Measurements from ENCODE around the gene MMD2.
A peak's percentile ranks its signal among the peaks of the same experiment; 100 is the strongest.

Gene MMD2

DNA sequence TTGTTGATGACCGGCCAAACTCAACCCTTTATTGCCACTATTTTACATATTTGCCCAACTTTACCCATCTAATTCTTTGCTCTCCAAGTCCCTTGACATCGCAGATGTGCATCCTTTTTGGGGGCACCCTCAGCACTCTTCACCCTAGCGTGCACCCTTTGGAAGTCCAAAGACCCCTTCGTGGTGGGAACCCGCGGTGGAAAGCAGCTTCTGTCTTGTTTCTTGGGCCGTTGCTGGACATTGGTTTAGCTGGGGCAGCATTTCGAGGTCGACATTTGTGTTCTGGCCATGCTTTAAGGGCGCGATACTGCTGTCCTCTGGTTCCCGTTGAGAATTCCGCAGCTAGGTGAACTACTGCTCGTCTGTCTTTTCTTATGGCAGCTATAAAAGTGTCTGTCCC is 96.8 kb downstream of the MMD2 start:
- Mint-ChIP-seq H3K27me3 (peaks cover 45 to 57% of the 10 kb centered on the region in 2 donors), H3K36me3 (ENCODE audit: insufficient read depth) (no peaks in the 10 kb centered on the region), H3K4me1 (ENCODE audit: low read depth in 2 of 2) (peaks cover 4% of the 10 kb centered on the region in 2 donors), H3K4me3 (peak overlapping the region; percentile 56 to 65), H3K27ac (peak overlapping the region; percentile 45 to 53), H3K9me3 (no peaks in the 10 kb centered on the region)
- DNase-seq (no peak), ATAC-seq (replicated peaks) (no peak)

- ATAC-seq (replicated peaks) (peak; percentile 94), DNase-seq (peak; percentile 20 to 39 (median 39))
- Mint-ChIP-seq H3K36me3 (ENCODE audit: insufficient read depth) (no peaks in the 10 kb centered on the region), H3K4me1 (ENCODE audit: low read depth in 2 of 2) (peaks cover 4 to 5% of the 10 kb centered on the region in 2 donors), H3K27ac (peak within 1 kb of the TSS; percentile 45 to 53), H3K9me3 (no peaks in the 10 kb centered on the region), H3K4me3 (peak within 1 kb of the TSS; percentile 56 to 65), H3K27me3 (peaks cover 48 to 60% of the 10 kb centered on the region in 2 donors)
These were observed 97.3 kb downstream of the MMD2 start, which contains the start of gene PAPOLB for GRCh38 chr7:4861673-4862072. Gene PAPOLB, minus strand, starts transcription at chr7:4862030. Its CDS starts 220 bp downstream, at chr7:4861810.

GRCh38 chr7:4861227-4861626 is 97.8 kb downstream of the MMD2 start:
- Mint-ChIP-seq H3K4me1 (ENCODE audit: low read depth in 2 of 2) (peaks cover 4 to 5% of the 10 kb centered on the region in 2 donors), H3K27me3 (peaks cover 48 to 60% of the 10 kb centered on the region in 2 donors), H3K9me3 (no peaks in the 10 kb centered on the region), H3K36me3 (ENCODE audit: insufficient read depth) (no peaks in the 10 kb centered on the region), H3K4me3 (peak overlapping the region; percentile 56 to 65), H3K27ac (peak overlapping the region in 1 of 2 donors; percentile 53)
- no peak for DNase-seq
- no peak for ATAC-seq (replicated peaks)

GRCh38 chr7:4857189-4857588 is 101.8 kb downstream of the MMD2 start:
- H3K4me1 Mint-ChIP-seq (ENCODE audit: low read depth in 2 of 2) = peaks cover 4 to 5% of the 10 kb centered on the region in 2 donors
- no peak overlapping the region for H3K4me3 Mint-ChIP-seq
- no peaks in the 10 kb centered on the region for H3K9me3 Mint-ChIP-seq
- no peak overlapping the region for H3K27ac Mint-ChIP-seq
- peaks cover 16 to 23% of the 10 kb centered on the region in 2 donors for H3K27me3 Mint-ChIP-seq
- no peaks in the 10 kb centered on the region for H3K36me3 Mint-ChIP-seq (ENCODE audit: insufficient read depth)
- ATAC-seq (replicated peaks) (no peak), DNase-seq (no peak)

DNA sequence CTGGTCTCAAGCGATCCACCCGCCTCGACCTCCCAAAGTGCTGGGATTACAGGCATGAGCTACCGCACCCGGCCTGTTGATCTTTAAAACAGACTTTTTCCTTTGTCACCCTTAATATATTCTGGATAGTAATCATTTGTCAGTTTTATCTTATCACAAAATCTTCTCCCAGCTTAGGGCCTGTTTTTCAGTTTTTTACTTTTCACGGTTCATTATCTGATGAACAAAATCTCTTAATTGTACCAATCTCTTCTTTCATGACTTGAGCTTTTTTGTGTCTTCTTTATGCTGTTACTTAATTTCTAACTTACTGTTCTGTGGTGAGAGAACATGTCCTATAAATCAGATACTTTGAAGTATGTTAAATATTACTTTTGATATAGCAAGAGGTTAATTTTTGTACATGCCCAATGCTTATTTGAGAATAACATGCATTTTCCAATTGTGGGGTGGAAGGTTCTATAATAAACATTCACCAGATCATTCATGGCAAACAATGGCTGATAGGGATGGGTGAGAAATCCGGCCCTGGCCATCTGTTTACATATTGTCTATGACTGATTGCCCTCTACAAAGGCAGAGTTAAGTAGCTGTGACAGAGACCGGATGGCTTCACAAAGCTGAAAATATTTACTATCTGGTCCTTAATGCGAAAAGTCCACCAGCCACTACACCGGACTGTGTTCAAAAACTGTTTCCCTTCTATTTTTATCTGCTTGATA is 102.5 kb downstream of the MMD2 start:
- peaks cover 4 to 5% of the 10 kb centered on the region in 2 donors for H3K4me1 Mint-ChIP-seq (ENCODE audit: low read depth in 2 of 2)
- H3K27ac Mint-ChIP-seq = no peak overlapping the region

More for the DNA sequence above, 102.5 kb downstream of the MMD2 start:
- Mint-ChIP-seq H3K9me3 (no peaks in the 10 kb centered on the region), H3K36me3 (ENCODE audit: insufficient read depth) (no peaks in the 10 kb centered on the region), H3K27me3 (peaks cover 16% of the 10 kb centered on the region in 2 donors), H3K4me3 (no peak overlapping the region)
- ATAC-seq (replicated peaks) (no peak), DNase-seq (no peak)

All from effector memory CD8-positive, alpha-beta T cell (primary cell).